Head of caudate nucleus (tissue), 42 donors: ENCODE data around the gene PBX4.
"Not testable (repeated sequence)": the region's sequence is repeated elsewhere in the genome, so short reads cannot be mapped to it uniquely, and the experiment has no call there.

Experiments used
- DNase-seq, 42 donors: peaks; one replicate each; pipeline versions ENCODE4 v3.0.0 to v3.0.0-alpha.2; 2020 to 2021; ENCODE audit warnings: mixed read lengths in 7 of 42
- intact Hi-C: fragments of 100-400 bp; cut with DNase I; formaldehyde crosslinking; loops from one replicate; pipeline ENCODE4 v1.15.0; 2022

Gene PBX4, protein sequence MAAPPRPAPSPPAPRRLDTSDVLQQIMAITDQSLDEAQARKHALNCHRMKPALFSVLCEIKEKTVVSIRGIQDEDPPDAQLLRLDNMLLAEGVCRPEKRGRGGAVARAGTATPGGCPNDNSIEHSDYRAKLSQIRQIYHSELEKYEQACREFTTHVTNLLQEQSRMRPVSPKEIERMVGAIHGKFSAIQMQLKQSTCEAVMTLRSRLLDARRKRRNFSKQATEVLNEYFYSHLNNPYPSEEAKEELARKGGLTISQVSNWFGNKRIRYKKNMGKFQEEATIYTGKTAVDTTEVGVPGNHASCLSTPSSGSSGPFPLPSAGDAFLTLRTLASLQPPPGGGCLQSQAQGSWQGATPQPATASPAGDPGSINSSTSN

DNA sequence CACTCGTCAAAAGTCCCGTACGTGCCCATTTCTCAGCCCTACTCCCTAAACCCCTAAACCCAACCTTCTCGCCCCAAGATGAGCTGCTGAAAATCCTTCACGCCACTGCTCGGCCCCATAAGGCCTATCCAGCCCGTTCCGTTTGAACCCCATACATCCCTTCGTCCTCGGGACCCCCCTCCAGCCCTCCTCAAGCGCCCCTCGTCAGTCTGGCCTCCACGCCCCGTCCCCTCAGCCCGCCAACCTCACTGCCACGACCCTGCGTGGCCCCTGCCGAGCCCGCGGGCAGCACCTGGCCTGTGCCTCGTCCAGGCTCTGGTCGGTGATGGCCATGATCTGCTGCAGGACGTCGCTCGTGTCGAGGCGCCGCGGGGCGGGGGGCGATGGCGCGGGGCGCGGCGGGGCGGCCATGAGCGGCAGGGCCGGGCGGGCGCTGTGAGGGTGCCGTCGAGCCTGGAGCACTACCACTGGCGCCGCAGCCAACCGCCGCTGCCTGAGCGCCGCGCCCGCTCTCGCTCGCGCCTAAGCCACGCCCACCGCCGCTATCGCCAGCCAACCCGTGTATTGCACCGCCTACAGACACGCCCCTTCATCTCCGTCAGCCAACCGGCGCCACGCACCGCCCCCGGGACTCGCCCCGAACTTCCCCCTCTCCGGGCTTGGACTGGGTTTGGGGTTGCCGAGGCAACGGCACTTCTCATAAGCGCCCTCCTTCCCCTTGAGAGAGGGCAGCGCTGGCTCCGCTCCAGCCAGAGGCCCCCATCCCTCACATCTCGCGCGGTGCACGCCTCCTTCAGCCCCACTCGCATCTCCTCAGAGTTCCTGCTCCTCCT lies at the start of gene PBX4:
Gene PBX4 (minus strand): TSS at position 469 of the 833 bp plus-strand sequence. CDS start 58 bp downstream, at position 411.
- DNase-seq: peak; percentile 81 to 97 (median 94)
- intact Hi-C loops: no loop called here

DNA sequence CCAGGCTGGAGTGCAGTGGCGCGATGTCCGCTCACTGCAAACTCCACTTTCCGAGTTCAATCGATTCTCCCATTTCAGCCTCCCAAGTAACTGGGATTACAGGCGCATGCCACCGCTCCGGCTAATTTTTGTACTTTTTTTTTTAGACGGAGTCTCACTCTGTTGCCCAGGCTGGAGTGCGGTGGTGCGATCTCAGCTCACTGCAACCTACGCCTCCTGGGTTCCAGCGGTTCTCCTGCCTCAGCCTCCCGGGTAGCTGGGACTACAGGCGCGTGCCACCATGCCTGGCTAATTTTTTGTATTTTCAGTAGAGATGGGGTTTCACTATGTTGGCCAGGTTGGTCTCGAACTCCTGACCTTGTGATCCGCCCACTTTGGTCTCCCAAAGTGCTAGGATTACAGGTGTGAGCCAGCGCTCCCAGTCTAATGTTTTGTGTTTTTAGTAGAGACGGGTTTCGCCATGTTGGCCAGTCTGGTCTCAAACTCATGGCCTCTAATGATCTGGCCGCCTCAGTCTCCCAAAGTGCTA lies 47.0 kb upstream of the PBX4 start:
- intact Hi-C loops: not testable (repeated sequence)
- DNase-seq: peak in 5 of 42 donors; percentile 9 to 34 (median 11)

DNA sequence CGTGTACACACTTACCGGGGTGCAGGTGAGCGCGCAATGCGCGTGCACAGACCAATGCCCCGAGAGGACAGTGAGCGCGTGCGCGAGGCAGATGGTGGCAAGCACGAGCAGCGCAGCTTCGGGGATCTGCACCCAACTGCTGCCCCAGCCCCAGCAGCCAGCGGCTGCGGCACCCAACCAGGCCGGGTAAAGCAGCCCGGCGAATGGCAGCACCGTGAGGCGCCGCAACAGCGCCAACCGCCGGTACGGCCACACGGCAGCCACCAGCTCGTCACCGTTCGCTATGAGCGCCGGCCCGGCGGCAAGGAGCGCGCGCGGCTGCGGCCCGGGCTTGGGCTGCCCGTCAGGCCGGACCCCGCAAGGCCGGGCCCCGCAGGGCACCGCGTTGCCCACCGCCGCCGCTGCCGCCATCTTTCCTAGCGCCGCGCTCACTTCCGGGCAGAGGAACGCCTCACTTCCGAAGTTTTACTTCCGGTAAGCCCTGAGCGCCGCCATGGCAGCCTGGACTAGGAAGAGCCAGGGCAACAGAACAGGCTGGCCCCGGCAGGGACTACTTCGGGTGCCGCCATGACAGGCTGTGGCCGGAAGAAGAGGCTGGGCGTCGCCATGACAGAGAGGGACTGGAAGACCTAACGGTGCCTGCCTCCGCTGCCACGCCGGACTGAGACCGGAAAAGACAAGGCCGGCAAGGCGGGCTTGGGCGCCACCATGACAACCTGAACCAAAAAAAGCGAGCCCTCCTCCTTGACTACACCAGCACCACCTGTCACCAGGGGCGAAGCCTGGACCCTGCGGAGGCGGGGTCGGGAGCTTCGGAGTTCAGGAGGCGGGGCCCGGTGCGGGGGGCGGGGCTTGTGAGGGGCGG lies 45.0 kb upstream of the PBX4 start, which contains the start of gene ATP13A1:
Gene ATP13A1 (minus strand): TSS at position 421 of the 865 bp plus-strand sequence. CDS start 10 bp downstream, at position 411.
- DNase-seq: peak; percentile 95 to 99 (median 97)
- intact Hi-C loops: no loop called here

DNA sequence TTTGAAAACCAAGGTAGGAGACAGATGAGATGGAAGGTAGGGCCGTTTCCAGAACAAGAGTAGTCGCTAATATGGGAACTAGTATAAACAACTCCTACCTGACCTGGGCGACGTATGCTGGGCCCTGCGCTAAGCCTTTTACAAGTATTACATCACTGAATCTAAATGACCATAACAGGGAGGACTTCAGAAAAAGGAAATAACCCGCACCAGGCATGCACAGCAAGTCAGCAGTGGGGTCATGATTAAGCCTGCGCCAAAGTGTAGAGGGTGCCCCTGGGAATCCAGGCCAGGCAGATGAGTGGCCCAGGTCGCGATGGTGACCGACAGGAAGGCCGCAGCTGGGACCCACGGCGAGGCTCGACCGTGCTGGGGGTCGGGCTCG lies 44.4 kb upstream of the PBX4 start:
- no peak for DNase-seq
- intact Hi-C loops: no loop called here

DNA sequence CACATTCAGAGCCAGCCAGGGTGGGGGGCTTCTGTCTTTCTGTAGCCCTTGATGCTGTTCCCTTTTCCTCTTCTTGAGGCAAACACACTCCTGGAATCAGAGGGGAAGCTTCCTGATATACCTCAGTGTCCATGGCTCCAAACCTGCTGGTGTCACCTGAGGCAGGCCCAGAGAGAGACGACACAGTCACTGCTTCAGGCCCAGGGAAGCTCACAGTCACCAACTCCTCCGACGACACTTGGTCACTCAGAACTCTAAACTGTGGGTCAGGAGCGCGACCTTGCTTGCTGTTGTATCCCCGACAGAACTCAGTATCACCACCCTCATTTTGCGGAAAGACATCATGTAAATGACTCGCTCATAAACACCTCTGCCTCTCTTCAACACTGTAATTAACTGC lies 43.9 kb upstream of the PBX4 start:
- intact Hi-C loops: no loop called here
- peak in 1 of 42 donors; percentile 10 for DNase-seq

DNA sequence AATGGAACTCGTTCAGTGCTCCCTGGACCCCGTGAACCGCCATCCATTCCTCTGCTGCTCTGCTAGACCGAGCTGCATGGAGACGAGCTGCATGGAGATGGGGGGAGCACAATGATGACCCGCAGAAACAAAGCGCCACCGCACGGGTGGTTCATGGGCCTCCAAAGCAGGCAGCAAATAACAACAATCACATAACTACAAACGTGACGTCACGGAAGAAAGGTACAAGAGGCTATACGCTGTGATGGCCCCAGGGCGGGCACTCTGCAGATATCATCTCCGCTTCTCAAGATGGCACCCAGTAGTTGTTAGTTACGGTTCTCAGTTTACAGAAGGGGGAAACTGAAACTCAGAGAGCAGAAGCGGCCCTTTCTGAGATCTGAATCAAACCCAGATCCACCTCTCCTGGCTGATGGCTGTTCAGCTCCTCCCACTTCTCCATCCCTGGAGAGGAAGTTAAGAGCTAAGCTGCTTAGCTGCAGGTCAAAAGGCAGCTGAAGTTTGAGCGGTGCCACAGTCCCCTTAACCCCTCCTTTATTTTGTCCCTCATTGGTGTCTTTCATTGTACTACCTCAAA lies 43.3 kb upstream of the PBX4 start:
- peak in 6 of 42 donors; percentile 18 to 52 (median 34) for DNase-seq
- intact Hi-C loops: no loop called here

DNA sequence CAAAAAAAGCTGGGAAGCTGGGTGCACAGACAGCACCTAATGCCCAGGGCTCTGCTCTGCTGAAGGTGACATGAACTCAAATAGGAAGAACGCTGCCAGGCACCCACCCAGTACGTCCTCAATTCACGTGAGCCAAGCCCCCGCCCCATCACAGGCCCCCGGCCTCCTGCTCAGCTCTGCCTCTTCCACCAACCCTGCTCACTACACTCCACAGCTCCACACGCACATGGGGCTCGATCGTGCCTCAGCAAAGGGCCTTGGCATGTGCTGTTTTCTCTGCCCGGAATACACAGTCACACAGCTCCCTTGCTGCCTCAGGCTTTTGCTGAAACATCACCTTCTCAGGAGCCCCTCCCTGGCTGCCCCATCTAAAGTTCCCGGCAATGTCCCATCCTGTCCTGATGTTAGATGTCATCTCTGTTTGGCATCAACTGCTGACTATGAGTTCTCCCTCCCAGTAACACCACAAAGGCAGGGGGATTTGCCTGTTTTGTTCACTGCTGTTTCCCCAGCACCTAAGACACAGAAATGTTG lies 42.7 kb upstream of the PBX4 start:
- DNase-seq: peak in 1 of 42 donors; percentile 24
- intact Hi-C loops: no loop called here

DNA sequence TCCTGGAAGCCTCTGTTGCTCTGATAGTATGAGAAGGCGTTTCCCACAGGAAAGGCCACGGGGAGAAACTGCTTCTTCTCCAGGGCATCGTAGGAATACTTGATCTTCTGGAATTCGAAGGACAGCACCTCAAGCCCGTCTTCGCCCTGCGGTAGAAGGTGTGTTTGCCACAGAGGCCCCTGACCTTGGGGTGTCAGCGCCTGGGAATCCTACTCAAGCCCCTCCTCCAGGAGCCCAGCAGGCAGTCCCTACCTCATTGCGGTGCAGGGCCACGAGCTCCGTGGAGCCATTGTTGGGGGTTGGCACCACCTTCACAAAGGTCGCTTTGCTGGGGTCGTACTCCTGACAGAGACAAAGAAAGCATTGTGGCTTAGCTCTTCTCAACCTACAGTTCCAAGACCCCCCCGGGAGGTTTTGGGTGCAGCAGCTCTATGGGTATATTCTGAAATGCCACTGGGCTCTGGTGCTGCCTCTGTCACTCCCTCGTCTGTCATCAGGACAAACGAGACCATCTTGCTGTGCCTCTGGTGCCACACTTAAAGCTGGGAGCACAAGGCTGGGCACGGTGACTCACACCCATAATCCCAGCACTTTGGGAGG lies 41.3 kb upstream of the PBX4 start:
- intact Hi-C loops: no loop called here

DNA sequence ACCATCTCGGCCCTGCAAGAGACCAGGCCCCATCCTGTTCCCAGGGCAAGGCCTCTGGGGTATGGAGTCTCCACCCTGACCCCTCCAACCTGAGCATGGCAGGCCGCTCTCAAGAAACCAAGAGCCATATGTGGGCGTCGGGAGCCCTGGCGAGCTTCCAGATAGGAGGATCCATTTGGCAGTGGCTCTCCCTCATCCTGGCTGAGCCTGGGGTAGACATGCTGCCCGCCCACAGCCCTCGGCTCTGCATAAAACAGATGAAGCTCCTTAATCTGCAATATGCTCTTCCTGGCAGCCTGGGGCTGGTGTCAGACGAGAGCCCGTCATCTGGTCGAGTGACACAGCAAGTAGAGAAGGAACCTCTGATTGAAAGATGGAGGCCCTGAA lies 38.9 kb upstream of the PBX4 start:
- intact Hi-C loops: no loop called here
- peak in 36 of 42 donors; percentile 17 to 87 (median 56) for DNase-seq

More for the DNA sequence above, 41.3 kb upstream of the PBX4 start:
- DNase-seq: peak in 1 of 42 donors; percentile 18

DNA sequence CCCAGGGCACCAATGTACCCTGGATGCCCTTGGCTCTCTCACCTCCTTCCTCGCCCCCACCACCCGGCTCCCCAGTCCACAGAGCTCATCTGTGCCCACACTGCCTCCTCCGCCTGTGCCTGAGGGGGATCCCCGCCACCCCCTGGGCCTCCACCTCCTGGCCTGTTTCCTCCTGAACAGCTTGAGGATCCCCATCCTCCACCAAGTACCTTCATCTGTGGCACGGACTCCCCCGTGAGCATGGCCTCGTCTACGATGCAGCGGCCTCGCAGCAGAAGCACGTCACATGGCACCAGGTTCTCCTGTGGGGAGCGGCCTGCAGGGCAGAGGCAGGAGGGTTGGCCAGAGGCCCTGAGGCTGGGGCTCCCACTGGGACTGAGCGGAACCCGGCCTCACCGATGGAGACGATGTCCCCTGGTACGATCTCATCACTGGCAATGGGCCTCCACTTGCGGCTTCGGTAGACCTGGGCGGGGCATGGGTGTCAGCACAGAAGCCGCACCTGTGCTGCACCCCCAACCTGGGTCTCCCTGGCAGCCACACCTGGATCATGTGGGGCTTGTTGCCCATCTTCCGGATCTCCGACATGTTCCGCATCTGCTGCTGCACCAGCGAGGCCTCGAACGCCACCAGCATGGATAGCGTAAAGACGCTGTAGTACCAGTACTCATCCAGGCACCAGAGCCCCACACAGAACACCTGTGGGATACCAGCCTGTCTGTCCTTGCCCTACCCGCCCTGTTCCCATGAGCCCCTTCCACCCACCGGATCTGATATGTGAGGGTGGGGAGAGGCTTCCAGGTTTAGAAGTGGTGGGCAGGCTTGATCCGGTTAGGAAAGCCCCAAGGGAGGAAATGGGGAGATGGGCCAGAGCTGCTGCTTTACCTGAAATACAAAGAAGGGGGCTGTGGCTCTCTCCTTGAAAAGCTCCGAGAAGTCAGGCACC lies 38.2 kb upstream of the PBX4 start:
- intact Hi-C loops: no loop called here
- no peak for DNase-seq

DNA sequence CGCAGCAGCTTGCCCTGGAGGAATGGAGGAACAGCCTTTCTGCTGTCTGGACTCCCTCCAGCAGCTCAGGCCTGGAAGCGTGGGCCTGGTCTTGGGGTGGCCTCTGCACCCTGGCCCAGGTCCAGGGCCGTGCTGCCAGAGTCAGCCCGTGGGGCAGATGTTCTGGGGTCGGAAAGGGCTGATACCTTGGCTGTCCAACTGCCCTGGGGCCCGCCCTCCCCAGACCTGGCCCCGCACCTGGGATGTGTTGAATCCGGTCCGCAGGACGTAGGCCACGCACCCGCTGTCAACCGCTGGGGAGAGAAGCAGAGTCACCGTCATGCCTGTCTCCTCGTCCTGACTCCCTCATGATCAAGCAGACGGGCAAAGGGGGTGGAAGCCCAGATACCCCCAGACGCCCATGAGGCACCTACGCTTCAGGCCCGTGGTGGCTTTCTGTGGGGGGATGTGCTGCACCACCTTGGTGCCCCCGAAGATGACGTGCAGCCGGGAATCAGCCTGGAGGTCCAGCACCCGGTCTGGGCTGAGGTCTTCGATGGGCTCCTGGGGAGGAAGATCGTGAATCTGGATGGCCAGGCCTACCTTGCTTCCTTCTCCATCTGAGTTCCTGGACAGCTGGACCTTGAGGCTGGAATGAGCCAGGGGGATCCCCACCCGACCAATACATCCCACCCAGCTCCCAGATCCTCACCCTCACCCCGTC lies 37.3 kb upstream of the PBX4 start:
- DNase-seq: no peak
- intact Hi-C loops: no loop called here

DNA sequence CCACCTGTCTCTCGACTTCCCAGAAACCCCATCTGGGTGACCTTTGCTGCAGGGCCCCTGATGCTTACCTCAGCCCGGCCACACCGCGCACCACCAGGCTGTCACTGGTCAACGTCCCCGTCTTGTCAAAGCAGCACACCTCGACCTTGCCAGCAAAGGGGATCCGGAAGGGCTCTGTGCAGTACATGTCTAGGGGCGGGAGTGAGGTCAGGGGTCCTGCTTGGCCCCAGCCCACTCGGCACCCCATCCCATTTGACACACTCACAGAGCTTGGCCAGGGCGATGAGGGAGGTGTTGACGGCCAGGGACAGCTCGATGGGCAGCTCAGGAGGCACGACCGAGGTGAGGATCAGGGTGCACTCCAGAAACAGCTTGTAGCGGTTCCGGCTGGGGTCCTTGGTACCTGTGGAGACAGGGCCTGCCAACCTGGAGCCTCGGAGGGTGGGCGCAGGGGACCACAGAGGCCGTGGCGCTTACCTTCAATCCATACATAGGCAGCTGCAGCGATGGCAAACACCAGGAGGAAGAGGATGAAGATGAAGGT lies 36.6 kb upstream of the PBX4 start:
- no peak for DNase-seq
- intact Hi-C loops: no loop called here

DNA sequence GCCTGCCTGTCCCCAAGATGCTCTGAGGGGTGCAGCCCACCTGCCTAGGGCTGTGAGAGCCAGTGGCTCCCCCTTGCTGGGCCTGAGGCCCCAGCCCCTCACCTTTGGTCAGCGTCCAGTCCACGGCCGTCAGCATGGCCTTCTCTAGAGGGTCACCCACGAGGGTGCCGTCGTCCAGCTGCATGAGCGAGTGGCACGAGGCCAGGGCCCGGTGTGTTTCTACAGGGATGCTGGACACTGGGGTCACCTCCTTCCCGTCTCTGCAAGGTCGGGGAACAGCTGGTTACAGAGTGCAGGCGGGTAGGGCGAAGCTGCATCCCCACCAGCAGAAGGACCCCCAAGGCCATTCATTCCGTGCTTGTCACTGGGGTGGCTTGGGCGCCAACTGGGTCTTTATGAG lies 36.0 kb upstream of the PBX4 start:
- no peak for DNase-seq

DNA sequence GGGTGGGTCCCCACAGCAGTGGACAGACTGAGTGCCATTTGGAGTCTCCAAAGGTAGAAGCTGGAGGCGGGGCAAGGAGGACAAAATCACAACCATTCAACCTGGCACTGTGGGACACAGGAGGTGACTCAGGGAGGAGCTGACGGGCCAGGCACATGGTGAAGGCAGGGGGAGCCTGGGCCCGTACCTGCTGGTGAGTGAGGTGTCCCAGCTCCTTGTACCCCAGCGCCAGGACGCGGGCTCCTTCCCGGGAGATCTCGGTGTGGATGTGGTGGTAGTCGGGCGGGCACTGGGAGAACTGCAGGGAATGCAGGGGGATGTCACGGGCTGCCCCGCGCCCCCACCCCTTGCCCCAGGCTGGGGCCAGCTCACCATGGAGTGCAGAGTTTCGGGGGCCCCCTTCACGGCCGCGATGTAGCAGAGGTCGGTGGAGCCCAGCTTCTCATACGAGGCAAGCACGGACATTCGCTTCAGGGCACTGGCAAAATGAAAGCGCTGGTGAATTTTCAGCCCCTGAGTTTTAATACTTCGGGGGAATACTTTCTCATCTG lies 35.2 kb upstream of the PBX4 start:
- no peak for DNase-seq
- intact Hi-C loops: no loop called here

More for the DNA sequence above, 36.0 kb upstream of the PBX4 start:
- intact Hi-C loops: no loop called here

DNA sequence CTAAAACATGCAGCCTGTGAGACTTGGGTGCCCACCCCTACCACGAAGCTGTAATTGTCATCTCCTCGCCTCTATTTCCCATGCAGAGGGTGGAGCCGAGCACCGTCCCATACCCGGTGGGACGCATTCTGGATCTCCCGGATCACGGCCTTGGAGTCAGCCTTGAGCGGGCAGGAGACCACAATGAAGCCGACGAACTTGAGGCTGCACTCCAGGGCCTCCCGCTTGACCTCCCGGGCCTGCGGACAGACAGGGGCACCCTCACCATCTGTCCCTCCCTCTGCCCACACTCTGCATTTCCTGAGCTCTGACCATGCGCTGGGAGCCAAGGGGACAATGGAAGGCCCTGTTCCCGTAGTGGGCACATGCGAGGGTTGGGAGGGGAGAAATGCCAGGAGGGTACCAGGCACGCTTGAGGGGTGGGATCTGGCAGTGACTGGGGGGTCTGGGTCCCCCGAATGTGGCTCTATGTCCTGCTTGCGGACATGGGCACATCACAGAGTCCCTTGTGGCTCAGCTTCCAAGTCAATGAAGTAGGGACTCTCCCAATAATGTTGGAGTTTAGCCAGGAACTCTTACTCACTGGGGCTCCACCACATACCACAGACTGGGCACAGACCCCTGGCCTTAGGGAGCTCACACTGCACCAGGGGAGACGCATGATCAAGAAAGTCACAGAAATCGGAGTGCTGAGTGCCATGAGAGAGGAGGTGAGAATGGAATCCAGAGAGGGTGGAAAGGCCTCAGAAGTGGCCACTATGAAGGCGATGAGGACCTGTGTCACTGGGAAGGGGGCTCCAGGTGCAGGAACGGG lies 34.2 kb upstream of the PBX4 start:
- intact Hi-C loops: no loop called here
- DNase-seq: no peak
